Right atrium auricular region (tissue), 2 donors: Measurements from ENCODE around the gene ABR. TPM values are rescaled to one million over a fixed set of nuclear protein-coding genes. Genes with fewer than 3 reads are reported as not detected.
A peak's percentile ranks its signal among the peaks of the same experiment; 100 is the strongest.

Source experiments
- DNase-seq: peaks from one replicate; pipeline ENCODE4 v3.0.0-alpha.2; 2019; ENCODE audit warnings: low spot score
- H3K27ac ChIP-seq, 2 donors: fragments of 200-600 bp; sonication (generic); 1 replicate in 1 of 2; 2 replicates in 1 of 2; pipeline ENCODE4 v1.5.1; 2016 to 2019
- H3K27me3 ChIP-seq, 2 donors: fragments of 200-600 bp; sonication (generic); one replicate each; pipeline versions ENCODE4 v1.5.1 to v1.6.0; 2017 to 2019
- H3K36me3 ChIP-seq: fragments of 200-600 bp; sonication (generic); one replicate; pipeline ENCODE4 v1.5.1; 2016
- H3K4me1 ChIP-seq, 2 donors: fragments of 200-600 bp; sonication (generic); one replicate each; pipeline versions ENCODE4 v1.5.1 to v1.6.0; 2017 to 2019
- H3K4me3 ChIP-seq, 2 donors: fragments of 200-600 bp; sonication (generic); 1 replicate in 1 of 2; 2 replicates in 1 of 2; pipeline ENCODE4 v1.5.1; 2017 to 2019; ENCODE audit warnings: mild to moderate bottlenecking in 1 of 2, moderate library complexity in 1 of 2
- H3K9me3 ChIP-seq, 2 donors: fragments of 200-600 bp; sonication (generic); one replicate each; pipeline ENCODE4 v1.5.1; 2019
- total RNA-seq, 2 donors: library from RNA; depleted of rRNA; stranded (reverse); fragments of >200 nt; gene quantifications; one replicate each; pipeline ENCODE4 v1.1.0, GENCODE V29; 2016
- TF ChIP-seq, protein P1 (sequence below), 2 donors: fragments of 200-600 bp; sonication (generic); IDR thresholded peaks; one replicate each; pipeline ENCODE4 v1.5.1; 2019; ENCODE audit warnings: antibody characterized with exemption in 2 of 2

ABR gene
- total RNA-seq, 2 donors from 2014 or later, result 94.9 to 116 TPM

GRCh38 chr17:1078831-1079561 is 100.8 kb downstream of the ABR start:
- no peaks in the 10 kb centered on the region for H3K9me3 ChIP-seq
- peaks cover 0 to 57% of the 10 kb centered on the region in 2 donors for H3K4me1 ChIP-seq
- H3K36me3 ChIP-seq, result peaks cover 23% of the 10 kb centered on the region
- no peaks in the 10 kb centered on the region for H3K27me3 ChIP-seq
- no peak for DNase-seq
- no peak overlapping the region for H3K4me3 ChIP-seq
- peak overlapping the region; percentile 60 to 70 for H3K27ac ChIP-seq
- TF ChIP-seq, protein P1, sequence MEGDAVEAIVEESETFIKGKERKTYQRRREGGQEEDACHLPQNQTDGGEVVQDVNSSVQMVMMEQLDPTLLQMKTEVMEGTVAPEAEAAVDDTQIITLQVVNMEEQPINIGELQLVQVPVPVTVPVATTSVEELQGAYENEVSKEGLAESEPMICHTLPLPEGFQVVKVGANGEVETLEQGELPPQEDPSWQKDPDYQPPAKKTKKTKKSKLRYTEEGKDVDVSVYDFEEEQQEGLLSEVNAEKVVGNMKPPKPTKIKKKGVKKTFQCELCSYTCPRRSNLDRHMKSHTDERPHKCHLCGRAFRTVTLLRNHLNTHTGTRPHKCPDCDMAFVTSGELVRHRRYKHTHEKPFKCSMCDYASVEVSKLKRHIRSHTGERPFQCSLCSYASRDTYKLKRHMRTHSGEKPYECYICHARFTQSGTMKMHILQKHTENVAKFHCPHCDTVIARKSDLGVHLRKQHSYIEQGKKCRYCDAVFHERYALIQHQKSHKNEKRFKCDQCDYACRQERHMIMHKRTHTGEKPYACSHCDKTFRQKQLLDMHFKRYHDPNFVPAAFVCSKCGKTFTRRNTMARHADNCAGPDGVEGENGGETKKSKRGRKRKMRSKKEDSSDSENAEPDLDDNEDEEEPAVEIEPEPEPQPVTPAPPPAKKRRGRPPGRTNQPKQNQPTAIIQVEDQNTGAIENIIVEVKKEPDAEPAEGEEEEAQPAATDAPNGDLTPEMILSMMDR (IDR thresholded peaks at IDR 0.05), result no peak

GRCh38 chr17:1077986-1078711 is 101.6 kb downstream of the ABR start:
- Histone ChIP-seq H3K36me3 (peaks cover 23% of the 10 kb centered on the region), H3K9me3 (no peaks in the 10 kb centered on the region), H3K27ac (peak overlapping the region; percentile 60 to 70), H3K27me3 (no peaks in the 10 kb centered on the region), H3K4me3 (no peak overlapping the region), H3K4me1 (peaks cover 0 to 53% of the 10 kb centered on the region in 2 donors)
- TF ChIP-seq, protein P1 (IDR thresholded peaks at IDR 0.05), result no peak
- no peak for DNase-seq

DNA sequence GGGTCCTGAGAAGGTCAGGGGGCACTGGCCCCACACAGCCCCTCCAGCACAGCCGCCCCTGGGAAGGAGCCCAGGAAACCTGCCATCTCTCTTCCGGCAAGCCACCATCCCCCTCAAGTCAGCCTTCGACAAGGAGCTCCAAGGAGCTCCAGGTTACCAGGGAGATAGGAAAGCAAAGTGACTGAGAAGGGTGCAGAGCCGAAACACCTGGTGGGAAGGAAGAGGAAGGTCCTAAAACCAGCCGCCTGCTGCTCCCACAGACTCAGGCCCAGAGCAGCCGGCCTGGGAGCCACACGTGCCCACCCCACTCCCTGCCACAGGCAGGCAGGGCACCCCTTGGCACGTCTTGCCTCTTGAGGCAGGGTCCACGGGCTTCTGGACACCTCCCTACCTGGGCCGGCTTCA is 102.2 kb downstream of the ABR start:
- Histone ChIP-seq H3K27ac (no peak overlapping the region), H3K9me3 (no peaks in the 10 kb centered on the region), H3K36me3 (peaks cover 21% of the 10 kb centered on the region), H3K4me1 (peaks cover 0 to 51% of the 10 kb centered on the region in 2 donors), H3K27me3 (no peaks in the 10 kb centered on the region), H3K4me3 (no peak overlapping the region)
- TF ChIP-seq, protein P1 (IDR thresholded peaks at IDR 0.05), result no peak
- DNase-seq, result no peak

- no peak overlapping the region for H3K27ac ChIP-seq
- TF ChIP-seq, protein P1 (IDR thresholded peaks at IDR 0.05), result no peak
- no peaks in the 10 kb centered on the region for H3K27me3 ChIP-seq
- no peaks in the 10 kb centered on the region for H3K9me3 ChIP-seq
- H3K4me1 ChIP-seq, result peaks cover 0 to 44% of the 10 kb centered on the region in 2 donors
- H3K36me3 ChIP-seq, result peaks cover 21% of the 10 kb centered on the region
- H3K4me3 ChIP-seq, result no peak overlapping the region
- DNase-seq, result no peak
These were observed 102.8 kb downstream of the ABR start for GRCh38 chr17:1076982-1077302.

DNA sequence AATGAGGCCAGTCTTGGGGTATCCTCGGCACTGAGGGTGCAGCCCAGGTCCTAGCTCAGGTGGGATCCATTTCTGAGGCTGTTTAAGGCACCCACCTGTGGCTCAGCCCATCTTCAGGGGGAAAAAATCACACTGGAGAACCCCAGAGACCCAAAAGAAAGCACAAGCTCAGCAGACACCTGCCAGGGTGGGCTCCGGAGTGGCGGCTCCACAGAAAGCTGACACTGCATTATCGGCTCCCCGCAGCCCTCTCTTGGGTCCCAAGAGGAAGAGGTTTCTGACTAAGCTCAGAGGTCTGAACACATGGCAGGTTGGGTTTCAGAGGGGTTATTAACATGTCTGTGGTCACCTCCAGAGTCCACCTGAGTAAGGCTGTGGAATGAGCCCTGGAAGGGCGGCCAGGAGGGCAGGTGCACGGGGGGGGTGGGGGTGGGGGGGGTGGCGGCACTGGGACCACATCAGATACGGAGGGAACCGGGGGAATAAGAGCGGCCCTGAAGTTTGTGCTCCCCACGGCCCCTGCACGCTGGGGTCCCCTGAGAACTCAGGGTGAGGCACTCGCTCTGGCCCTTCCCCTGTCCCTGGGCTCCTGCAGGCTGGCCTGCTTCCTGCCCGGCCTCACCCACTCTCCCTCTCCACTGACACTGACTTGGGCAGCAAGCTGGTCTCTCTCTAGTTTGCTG is 103.3 kb downstream of the ABR start:
- DNase-seq, result no peak
- Histone ChIP-seq H3K27ac (peak overlapping the region; percentile 75 to 80), H3K36me3 (peaks cover 21% of the 10 kb centered on the region), H3K4me3 (no peak overlapping the region), H3K4me1 (peaks cover 0 to 44% of the 10 kb centered on the region in 2 donors), H3K9me3 (no peaks in the 10 kb centered on the region), H3K27me3 (no peaks in the 10 kb centered on the region)
- TF ChIP-seq, protein P1 (IDR thresholded peaks at IDR 0.05), result no peak
